Forelimb muscle (tissue), 1 donor: ENCODE data around the gene XBP1. TPM values are rescaled to one million over a fixed set of nuclear protein-coding genes. Genes with fewer than 3 reads are reported as not detected.
"Not testable (repeated sequence)": the region's sequence is repeated elsewhere in the genome, so short reads cannot be mapped to it uniquely, and the experiment has no call there.

Experiments used
- DNase-seq: peaks from one replicate; pipeline ENCODE4 v3.0.0-alpha.2; 2013; ENCODE audit warnings: low read depth
- polyA plus RNA-seq: library from polyadenylated mRNA; unstranded; fragments of 120-200 nt; gene quantifications from one replicate; pipeline ENCODE4 v1.2.1, GENCODE V29; 2013; ENCODE audit not compliant: insufficient read length

Gene XBP1
- 63.7 TPM for polyA plus RNA-seq

DNA sequence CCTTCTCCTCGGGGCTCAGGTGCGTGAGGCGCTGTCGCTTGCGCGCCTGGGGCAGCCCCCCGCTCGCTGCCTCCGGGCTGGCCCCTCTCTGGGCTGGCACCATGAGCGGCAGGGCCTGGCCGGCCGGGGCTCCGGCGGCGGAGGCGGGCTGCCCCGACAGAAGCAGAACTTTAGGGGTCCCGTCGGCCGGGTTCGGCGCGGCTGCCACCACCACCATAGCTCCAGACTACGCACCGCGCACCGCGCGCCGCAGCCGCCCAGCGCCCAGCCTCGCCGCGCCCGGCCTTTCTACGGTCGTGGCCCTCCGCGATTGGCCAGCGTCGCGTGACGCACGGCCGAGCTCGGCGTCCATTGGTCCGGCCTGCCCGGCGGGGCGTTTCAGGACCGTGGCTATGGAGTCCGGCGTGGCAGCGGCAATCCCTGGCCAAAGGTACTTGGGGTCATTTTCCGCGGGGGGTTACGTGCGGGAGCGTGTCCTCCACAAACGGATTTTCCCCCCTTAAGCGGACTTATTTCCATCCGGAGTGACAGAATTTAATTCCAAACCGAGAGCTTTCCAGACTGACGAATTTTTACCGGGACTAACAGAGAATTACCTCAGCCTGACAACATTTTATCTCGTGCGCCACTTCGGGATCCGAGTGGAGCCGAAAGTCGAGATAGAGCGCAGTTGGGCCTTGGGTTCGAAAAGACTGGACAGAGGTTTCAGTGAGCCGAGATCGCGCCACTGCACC lies at the start of gene XBP1:
XBP1 (minus strand) TSS at position 262 of the 734 bp plus-strand sequence.
- DNase-seq: peak; percentile 87

DNA sequence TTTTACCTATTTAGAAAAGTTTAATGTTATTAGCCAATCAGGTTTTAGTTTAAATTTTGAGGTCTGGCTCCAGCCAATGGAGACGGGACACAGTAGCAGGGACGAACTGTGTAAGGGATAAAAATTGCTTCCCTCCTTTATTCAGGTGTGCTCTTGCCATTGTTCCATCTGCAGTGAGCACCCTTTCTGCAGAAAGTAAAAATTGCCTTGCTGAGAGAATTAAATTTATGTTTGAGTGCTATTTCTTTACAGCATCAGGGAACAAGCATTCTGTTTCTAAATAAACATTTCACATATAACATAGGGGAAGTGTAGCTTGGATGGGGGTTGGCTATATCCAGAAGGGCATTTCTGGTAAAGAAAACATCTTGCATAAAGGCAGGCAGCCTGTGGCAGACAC lies 46.6 kb upstream of the XBP1 start:
- no peak for DNase-seq

DNA sequence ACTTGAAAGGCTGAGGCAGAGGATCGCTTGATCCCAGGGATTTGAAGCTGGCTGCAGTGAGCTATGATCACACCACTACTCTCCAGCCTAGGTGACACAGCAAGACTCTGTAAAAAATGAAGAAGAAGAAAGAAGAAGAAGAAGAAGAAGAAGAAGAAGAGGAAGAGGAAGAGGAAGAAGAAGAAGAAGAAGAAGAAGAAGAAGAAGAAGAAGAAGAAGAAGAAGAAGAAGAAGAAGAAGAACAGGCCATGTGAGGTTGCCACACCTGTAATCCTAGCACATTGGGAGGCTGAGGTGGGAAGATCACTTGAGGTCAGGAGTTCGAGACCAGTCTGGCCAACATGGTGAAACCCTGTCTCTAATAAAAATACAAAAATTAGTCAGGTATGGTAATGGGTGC lies 43.9 kb upstream of the XBP1 start:
- not testable (repeated sequence) for DNase-seq

DNA sequence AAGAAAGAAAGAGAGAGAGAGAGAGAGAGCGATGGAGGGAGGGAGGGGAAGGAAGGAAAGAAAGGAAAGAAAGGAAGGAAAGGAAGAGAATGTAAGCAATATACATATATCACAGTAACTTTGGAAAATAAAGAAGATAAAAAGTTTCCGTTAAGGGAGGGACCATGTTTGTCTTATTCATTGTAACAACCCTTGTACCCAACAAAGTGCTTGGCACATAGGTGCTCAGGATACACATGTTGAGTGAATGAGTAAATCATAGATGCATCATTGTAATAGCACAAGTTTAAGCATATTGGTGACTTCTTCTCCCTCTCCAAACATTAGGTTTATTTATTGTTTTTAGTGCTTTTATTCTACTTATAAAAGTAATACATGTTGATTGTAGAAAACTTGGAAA lies 43.3 kb upstream of the XBP1 start:
- no peak for DNase-seq

DNA sequence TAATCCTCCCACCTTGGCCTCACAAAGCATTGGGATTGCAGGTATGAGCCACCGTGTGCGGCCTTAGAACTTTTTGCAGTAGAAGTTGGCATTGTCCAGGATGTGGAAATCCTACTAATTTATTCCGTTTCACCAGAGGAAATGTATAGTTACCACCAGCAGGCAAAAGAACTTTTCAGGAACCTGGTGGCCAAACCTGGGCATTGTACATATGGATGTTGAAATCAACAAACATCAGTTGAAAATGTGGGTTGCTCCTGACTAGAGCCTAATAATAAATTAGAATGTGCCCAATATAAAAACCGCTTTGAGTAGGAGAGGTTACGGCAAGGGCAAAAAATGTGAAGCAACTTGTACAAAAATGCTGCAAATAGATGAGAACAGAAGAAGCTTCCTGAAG lies 40.7 kb upstream of the XBP1 start:
- DNase-seq: no peak

DNA sequence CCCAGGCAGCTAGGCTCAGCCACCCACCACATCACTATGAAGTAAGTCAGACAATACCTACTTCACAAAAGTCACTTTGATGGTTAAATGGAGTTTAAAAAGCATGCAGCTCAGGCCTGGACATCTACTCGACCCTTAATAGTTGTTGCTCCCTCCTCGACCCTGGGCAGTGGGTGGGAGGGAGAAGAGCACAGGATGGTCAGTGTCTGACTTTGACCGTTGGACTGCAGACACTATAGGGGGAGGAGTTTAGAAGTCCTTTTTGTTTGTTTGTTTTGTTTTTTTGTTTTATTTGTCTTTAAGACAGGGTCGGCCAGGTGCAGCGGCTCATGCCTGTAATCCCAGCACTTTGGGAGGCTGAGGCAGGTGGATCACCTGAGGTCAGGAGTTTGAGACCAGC lies 38.6 kb upstream of the XBP1 start:
- no peak for DNase-seq

DNA sequence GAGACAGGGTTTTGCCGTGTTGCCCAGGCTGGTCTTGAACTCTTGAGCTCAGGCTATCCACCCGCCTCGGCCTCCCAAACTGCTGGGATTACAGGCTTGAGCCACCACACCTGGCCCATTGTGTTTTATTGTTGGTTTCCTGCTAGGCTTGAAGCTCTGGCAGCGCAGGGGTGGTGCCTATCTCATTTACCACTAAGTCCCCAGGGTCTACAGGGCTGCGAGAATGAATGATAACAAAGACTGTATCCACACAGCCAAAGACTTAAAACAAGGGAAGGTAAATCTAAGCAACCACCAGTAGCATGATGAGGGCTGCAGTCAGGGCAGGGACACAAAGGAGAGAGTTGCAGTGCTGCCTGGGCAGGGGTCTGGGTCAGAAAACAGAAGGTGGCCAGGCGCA lies 37.3 kb upstream of the XBP1 start:
- DNase-seq: no peak

DNA sequence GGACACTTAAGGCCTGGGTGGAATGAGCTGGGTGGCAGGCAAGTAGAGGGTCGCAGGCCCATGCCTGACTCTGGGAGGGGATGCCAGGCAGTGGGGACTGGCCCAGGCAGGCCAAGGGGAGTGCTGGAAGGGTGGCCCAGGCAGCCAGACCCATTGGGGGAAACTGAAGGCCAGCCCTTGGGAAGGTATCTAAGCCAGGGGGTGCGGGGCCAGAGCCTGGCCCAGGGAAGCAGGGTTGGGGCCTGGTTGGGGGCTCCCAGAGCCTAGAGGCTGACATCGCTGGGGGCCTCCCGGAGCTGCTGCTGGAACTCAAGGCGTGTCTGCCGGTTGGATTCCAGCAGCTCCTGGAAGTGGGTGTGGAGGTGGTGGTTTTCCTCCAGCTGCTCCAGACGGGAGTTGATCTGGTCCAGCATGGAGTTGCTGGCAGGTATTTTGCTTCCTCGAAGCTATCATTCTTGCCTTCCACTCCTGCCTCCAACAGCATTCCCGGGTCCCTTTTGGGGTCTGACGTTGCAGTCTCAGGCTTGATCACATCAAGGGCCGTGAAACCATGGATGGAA lies 35.3 kb upstream of the XBP1 start:
- no peak for DNase-seq

DNA sequence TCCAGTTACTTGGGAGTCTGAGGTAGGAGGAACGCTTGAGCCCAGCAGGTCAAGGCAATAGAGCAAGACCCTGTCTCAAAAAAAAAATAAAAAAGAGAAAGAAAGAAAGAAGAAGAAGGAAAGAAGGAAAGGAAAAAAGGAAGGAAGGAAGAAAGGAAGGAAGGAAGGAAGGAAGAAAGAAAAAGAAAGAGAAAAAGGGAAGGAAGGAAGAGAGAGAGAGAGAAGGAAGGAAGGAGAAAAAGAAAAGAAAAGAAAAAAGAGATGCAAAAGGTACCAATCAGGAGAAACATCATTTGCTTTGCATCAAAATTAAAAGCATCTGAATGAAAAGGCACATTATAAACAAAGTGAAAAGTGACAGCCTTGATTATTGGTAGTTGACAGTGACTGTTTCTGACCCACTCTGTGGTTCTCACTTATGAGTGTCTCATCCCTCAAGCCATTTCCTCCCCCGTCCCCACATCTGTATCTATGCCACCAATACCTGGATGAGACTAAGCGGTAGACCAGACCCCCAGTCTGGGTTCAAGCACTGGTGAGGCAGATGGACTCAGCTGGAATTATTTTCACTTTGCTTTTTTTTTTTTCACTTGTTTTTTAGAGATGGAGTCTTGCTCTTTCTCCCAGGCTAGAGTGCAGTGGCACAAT lies 33.0 kb upstream of the XBP1 start:
- DNase-seq: no peak

DNA sequence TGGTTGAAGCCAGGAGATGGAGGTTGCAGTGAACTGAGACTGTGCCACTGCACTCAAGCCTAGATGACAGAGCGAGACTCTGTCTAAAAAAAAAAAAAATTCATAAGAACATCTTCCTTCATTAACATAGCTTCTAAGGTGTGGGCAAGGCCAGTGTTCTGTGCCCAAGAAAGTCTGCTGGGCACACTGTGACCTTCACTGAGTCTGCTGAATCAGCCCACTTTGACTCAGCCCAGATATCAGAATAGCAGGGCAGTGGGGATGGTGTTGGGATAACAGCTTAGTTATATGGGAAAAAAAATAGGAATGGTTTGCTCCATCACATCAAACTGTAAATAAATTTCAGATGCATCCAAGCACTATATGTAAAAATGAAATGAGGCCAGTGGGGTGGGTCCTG lies 32.4 kb upstream of the XBP1 start:
- no peak for DNase-seq

DNA sequence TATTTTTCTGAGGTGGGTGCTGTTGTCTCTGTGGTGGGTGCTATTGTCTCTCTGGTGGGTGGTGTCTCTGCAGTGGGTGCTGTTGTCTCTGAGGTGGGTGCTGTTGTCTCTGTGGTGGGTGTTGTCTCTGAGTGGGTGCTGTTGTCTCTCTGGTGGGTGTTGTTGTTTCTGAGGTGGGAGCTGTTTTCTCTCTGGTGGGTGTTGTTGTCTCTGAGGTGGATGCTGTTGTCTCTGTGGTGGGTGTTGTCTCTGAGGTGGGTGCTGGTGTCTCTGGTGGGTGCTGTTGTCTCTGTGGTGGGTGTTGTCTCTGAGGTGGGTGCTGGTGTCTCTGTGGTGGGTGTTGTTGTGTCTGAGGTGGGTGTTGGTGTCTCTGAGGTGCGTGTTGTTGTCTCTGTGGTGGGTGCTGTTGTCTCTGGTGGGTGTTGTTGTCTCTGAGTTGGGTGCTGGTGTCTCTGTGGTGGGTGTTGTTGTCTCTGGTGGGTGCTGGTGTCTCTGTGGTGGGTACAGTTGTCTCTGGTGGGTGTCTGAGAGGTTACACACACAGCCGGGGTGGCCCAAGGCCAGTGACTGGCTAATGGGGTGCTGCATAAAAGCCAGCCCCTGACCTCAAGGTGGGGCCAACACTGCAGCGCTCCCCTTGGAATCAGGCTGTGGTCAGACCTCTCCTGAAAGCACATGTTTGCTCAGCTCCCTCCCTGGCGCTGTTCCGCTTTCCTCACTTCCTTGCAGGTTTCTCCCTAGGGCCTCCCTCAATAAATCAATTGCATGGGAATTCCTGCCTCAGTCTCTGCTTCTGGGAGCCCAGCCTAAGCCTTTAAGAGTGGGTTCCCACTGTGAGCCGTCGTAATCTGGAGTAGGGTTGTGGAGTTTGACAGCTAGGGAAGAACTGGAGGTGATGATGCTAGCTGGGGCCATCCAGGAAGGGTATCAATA lies 31.0 kb upstream of the XBP1 start:
- no peak for DNase-seq

DNA sequence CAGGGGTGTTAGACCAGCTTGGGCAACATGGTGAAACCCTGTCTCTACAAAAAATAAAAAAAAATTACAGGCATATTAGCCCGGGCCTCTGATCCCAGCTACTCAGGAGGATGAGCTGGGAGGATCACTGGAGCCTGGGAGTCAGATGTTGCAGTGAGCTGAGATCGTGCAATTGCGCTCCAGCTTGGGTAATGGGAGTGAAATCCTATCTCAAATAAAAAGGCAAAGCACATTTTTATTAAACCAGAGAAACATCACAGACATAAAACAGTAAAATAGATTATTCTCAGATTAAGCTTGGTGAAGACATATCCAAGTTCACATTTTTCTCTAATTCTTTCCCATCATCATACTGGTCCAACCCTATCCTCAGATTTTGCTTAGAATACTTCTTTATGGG lies 30.1 kb upstream of the XBP1 start:
- DNase-seq: no peak

DNA sequence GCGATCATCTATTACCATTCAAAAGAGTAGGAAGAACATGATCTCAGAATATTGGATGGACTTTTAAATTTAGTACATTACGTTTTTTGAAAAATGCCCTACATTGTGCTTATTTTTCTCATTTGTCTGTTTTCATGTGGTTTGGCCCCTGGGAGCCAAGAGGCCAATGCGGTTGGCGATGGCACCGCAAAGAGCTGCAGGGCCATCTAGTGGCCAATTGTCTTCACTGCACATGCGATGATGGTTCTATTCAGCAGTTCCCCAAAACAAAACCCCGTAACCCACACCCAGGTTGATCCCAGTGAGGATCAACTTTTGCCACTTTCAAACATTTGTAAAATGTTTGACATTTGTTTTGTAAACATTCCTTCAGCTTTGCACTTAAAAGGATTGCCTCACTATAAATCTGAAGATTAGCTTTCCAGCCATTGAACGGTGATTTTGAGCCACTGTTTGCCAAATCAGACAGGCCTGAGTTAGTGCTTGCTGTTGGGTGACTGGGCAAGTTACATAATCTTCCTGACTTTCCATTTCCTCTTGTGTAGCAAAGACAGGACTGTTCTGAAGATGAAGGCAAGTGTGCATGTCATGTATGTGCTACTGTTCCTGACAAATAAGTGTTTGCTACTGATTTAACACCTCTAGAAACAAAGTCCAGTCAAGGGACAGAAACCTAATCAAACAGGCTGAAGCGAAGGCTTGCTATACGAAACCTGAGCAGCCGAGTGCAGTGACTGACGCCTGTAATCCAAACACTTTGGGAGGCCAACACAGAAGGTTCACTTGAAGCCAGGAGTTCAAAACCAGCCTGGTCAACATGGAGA lies 29.2 kb upstream of the XBP1 start:
- DNase-seq: no peak

DNA sequence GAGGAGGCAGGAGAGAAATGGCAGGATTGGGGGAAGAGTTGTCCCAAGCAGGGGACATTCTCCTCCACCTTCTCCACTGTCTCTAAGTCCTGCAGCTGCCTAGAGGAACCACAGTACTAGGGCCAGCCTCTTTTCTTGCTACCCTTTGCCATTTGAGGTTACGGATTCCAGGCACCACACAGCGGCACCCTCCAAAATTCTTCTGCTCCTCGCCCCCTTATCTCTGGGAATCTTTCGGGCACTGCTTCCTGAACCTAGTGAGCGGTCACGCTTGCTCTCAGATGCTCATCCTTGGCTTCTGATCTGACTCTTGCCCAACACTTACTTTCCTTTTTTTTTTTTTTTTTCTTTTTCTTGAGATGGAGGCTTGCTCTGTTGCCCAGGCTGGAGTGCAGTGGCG lies 26.6 kb upstream of the XBP1 start:
- DNase-seq: no peak

DNA sequence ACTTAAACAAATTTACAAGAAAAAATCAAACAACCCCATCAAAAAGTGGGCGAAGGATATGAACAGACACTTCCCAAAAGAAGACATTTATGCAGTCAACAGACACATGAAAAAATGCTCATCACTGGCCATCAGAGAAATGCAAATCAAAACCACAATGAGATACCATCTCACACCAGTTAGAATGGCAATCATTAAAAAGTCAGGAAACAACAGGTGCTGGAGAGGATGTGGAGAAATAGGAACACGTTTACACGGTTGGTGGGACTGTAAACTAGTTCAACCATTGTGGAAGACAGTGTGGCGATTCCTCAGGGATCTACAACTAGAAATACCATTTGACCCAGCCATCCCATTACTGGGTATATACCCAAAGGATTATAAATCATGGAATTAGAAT lies 26.1 kb upstream of the XBP1 start:
- not testable (repeated sequence) for DNase-seq

DNA sequence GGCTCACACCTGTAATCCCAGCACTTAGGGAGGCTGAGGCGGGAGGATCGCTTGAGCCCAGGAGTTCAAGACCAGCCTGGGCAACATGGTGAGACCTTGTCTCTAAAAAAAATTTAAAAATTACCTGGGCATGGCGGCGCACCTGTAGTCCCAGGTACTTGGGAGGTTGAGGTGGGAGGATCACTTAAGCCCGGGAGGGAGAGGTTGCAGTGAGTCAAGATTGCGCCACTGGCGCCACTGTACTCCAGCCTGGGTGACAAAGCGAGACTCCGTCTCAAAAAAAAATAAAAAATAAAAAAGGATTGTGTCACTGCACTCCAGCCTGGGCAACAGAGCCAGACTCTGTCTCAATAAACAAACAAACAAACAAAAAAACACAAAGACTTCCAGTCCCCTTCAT lies 24.1 kb upstream of the XBP1 start:
- not testable (repeated sequence) for DNase-seq

DNA sequence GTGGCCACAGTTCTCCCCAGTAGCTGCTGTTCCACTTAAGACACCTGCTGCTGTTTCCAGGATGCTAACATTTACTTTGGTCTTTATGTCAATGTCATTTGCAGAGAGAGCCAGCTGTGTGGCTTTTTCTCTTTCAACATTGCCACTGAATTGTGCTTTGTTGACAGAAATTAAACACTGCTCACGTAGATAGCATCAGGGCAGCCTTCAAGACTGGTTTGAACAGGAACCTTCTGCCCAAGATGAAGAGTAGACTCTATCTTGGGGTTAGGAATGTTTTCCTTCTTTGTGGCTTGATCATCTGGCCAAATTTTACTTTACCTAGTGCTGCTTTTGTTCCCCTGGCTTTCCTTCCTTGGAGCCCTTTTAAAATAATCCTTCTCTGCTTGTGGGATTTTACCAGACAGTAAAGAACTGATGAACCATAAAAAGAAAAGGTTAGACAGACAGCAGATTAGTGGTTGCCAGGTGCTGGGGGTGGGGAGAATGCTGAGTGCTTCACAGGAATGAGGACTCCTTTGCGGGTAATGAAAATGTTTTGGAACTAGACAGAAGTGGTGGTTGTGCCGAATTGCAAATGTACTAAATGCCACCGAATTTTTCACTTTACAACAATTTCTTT lies 22.7 kb upstream of the XBP1 start:
- no peak for DNase-seq

DNA sequence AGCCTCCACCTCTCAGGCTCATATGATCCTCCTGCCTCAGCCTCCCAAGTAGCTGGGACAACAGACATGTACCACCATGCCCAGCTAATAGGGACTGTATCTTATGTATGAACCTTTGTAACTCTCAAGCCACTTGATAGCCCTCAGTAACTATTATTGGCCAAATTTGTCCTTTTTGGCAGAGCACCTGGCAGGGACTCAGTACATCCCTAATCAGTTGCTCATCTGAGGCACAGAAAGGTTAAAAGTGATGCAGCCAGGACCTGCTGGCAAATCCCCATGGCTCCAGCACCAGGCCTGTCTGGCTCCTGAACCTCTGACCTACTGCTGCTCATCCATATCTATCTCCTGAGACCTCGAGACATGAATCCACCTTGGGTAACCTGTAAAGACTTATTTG lies 21.1 kb upstream of the XBP1 start:
- DNase-seq: no peak

DNA sequence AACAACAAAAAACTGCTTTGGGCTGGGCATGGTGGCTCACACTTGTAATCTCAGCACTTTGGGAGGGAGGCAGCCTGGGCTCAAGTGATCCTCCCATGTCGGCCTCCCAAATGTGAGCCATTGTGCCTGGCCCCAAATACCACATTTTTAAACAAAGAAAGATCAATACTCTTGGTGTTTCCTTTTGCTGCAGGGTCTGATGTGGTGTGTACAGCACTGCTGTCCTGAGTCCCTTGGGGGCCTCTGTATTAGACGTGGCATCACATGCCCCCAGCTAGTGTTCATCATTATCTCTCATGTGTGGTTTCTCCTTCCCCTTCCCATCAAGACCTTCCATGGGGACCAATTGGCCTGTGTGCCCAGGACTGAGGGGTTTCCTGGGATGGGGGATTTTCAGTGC lies 20.5 kb upstream of the XBP1 start:
- DNase-seq: no peak

DNA sequence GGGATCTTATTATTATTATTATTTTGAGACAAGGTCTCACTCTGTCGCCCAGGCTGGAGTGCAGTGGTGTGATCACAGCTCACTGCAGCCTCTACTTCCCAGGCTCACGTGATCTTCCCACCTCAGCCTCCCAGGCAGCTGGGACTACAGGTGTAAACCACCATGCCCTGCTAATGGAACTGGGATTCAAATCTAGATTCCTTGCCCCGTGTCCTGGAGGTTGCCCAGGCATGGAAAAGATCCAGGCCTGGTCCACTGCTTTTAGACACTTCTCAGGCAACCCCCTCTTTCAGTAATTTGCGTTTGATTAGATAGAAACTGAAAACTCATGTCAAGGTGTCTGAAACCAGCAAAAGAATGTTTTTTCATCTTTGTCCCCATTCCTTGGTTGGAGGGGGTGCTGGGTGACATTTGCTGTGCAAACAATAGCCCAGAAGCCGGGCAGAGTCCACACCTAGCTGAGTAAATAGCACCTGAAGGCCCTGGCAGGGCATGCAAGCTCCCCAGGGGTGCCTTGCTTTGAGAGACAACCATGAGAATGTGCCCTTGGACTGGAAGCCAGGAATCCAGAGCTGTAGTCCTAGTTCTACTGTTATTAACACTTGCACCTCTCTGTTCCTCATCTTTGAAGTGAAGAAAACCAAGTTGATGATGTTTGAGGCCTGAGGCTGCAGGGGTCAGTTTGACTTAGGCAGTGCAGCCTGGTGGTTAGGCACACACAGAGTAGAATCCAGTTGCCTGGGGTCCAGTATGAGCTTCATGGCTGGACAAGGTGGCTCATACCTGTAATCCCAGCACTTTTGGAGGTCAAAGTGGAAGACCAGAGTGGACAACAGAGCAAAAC lies 19.1 kb upstream of the XBP1 start:
- no peak for DNase-seq
